Neural crest cell (in vitro differentiated cells): ENCODE measurements around the gene PM20D2. TPM values are rescaled to one million over a fixed set of nuclear protein-coding genes. Genes with fewer than 3 reads are reported as not detected.

ENCODE experiments used
- DNase-seq: peaks from one replicate; pipeline ENCODE4 v3.0.0; 2021; ENCODE audit warnings: low read depth, mixed read lengths, low spot score
- H3K27ac Mint-ChIP-seq: one replicate; pipeline ENCODE4 v1.8.0; 2021; ENCODE audit warnings: mild to moderate bottlenecking, mixed read lengths; ENCODE audit not compliant: unreplicated experiment
- H3K27me3 Mint-ChIP-seq: 2 replicates; pipeline ENCODE4 v1.8.0; 2021; ENCODE audit warnings: low read depth, mild to moderate bottlenecking, mixed read lengths
- H3K36me3 Mint-ChIP-seq: 2 replicates; pipeline ENCODE4 v1.8.0; 2021; ENCODE audit warnings: low read depth, mild to moderate bottlenecking, mixed read lengths
- H3K4me1 Mint-ChIP-seq: 2 replicates; pipeline ENCODE4 v1.8.0; 2021; ENCODE audit warnings: mixed read lengths
- H3K4me3 Mint-ChIP-seq: one replicate; pipeline ENCODE4 v1.8.0; 2021; ENCODE audit warnings: mild to moderate bottlenecking, mixed read lengths
- H3K9me3 Mint-ChIP-seq: 2 replicates; pipeline ENCODE4 v1.8.0; 2021; ENCODE audit warnings: mixed read lengths
- CTCF ChIP-seq: fragments of 200-600 bp; sonication (generic); conservative IDR thresholded peaks from 2 replicates; pipeline ENCODE4 v1.5.0; 2021; ENCODE audit warnings: antibody characterized with exemption, mild to moderate bottlenecking
- total RNA-seq: library from RNA; stranded (reverse); gene quantifications from 2 replicates; pipeline ENCODE4 v1.2.1, GENCODE V29; 2021

The PM20D2 gene
- total RNA-seq, 1 donor from 2014 or later: 16.5 TPM

- peak overlapping the region; percentile 87 for H3K4me3 Mint-ChIP-seq
These were observed 1.2 kb downstream of the PM20D2 start for GRCh38 chr6:89146718-89147700.

GRCh38 chr6:89148016-89148750 is 2.3 kb downstream of the PM20D2 start:
- peaks cover 16% of the 10 kb centered on the region for H3K4me1 Mint-ChIP-seq
- TF ChIP-seq CTCF: no peak
- H3K36me3 Mint-ChIP-seq: no peaks in the 10 kb centered on the region
- DNase-seq: no peak
- H3K4me3 Mint-ChIP-seq: peak overlapping the region; percentile 51
- H3K27ac Mint-ChIP-seq: no peak overlapping the region
- H3K9me3 Mint-ChIP-seq: no peaks in the 10 kb centered on the region
- peaks cover 13% of the 10 kb centered on the region for H3K27me3 Mint-ChIP-seq

More at GRCh38 chr6:89146718-89147700, 1.2 kb downstream of the PM20D2 start:
- DNase-seq: no peak
- H3K27me3 Mint-ChIP-seq: peaks cover 13% of the 10 kb centered on the region
- no peaks in the 10 kb centered on the region for H3K36me3 Mint-ChIP-seq
- H3K9me3 Mint-ChIP-seq: no peaks in the 10 kb centered on the region
- peaks cover 16% of the 10 kb centered on the region for H3K4me1 Mint-ChIP-seq
- no peak for TF ChIP-seq CTCF
- no peak overlapping the region for H3K27ac Mint-ChIP-seq

GRCh38 chr6:89154131-89154530 is 8.3 kb downstream of the PM20D2 start:
- H3K27ac Mint-ChIP-seq: no peak overlapping the region
- no peak overlapping the region for H3K4me3 Mint-ChIP-seq
- H3K4me1 Mint-ChIP-seq: no peaks in the 10 kb centered on the region
- DNase-seq: no peak
- no peaks in the 10 kb centered on the region for H3K9me3 Mint-ChIP-seq
- peaks cover 3% of the 10 kb centered on the region for H3K36me3 Mint-ChIP-seq
- TF ChIP-seq CTCF: no peak
- H3K27me3 Mint-ChIP-seq: no peaks in the 10 kb centered on the region

DNA sequence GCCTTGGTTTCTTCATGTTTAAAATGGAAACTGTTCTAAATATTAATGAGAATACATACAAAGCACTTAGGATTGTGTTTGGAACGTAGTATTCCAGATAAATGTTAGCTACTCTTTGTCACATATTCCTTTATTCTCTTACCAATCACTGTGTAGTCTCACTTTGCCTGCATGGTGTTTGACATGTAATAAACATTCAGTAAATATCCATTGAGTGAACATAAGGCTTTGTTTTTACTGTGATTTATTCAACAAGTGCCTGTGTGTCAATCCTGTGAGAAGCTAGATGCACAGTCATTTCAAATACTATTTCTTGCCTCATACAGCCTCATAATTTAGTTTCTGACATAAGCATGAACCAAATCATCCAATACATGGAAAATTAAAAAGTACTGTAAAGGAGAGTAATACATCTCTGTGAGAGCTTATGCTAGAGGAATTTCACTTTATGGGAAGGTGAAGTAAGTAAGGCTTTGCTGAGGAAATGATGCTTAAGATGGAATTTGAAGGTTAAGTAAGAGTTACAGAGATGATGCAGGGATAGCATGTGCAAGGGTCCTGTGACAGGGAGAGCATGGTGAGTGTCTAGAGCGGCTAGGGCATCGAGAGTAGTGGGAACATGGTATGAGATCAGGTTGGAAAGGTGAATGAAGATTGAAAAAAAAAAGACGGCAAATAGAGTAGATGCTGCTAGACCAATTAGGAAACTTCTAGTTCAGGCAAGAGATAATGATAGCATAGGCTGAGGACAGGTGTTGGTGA is 14.7 kb downstream of the PM20D2 start:
- H3K9me3 Mint-ChIP-seq: no peaks in the 10 kb centered on the region
- no peak for DNase-seq
- no peak overlapping the region for H3K27ac Mint-ChIP-seq
- H3K27me3 Mint-ChIP-seq: no peaks in the 10 kb centered on the region
- no peaks in the 10 kb centered on the region for H3K4me1 Mint-ChIP-seq
- H3K36me3 Mint-ChIP-seq: peaks cover 10% of the 10 kb centered on the region
- no peak overlapping the region for H3K4me3 Mint-ChIP-seq
- no peak for TF ChIP-seq CTCF
